Glutamatergic neuron (in vitro differentiated cells): ENCODE measurements around the gene CYP4Z1. TPM values are rescaled to one million over a fixed set of nuclear protein-coding genes. Genes with fewer than 3 reads are reported as not detected.
"Not testable (repeated sequence)": the region's sequence is repeated elsewhere in the genome, so short reads cannot be mapped to it uniquely, and the experiment has no call there.

Experiments
- DNase-seq: peaks from one replicate; pipeline ENCODE4 v3.0.0; 2022
- H3K27ac Mint-ChIP-seq: one replicate; pipeline ENCODE4 v1.8.0; 2020; ENCODE audit warnings: mild to moderate bottlenecking, mixed read lengths, inconsistent platforms; ENCODE audit not compliant: unreplicated experiment
- H3K27me3 Mint-ChIP-seq: one replicate; pipeline ENCODE4 v1.8.0; 2020; ENCODE audit warnings: mild to moderate bottlenecking, moderate library complexity, mixed read lengths, inconsistent platforms; ENCODE audit not compliant: unreplicated experiment
- H3K36me3 Mint-ChIP-seq: one replicate; pipeline ENCODE4 v1.8.0; 2020; ENCODE audit warnings: mild to moderate bottlenecking, mixed read lengths, inconsistent platforms; ENCODE audit not compliant: unreplicated experiment
- H3K4me1 Mint-ChIP-seq: one replicate; pipeline ENCODE4 v1.8.0; 2020; ENCODE audit warnings: mild to moderate bottlenecking, low read depth, mixed read lengths, inconsistent platforms; ENCODE audit not compliant: unreplicated experiment
- H3K4me3 Mint-ChIP-seq: one replicate; pipeline ENCODE4 v1.8.0; 2020; ENCODE audit warnings: mild to moderate bottlenecking, mixed read lengths, inconsistent platforms; ENCODE audit not compliant: unreplicated experiment
- H3K9me3 Mint-ChIP-seq: one replicate; pipeline ENCODE4 v1.8.0; 2020; ENCODE audit warnings: mild to moderate bottlenecking, moderate library complexity, mixed read lengths, inconsistent platforms; ENCODE audit not compliant: unreplicated experiment
- CTCF ChIP-seq: fragments of 200-600 bp; sonication (generic); IDR thresholded peaks from one replicate; pipeline ENCODE4 v1.5.0; 2021; ENCODE audit not compliant: partially characterized antibody, unreplicated experiment
- total RNA-seq: library from RNA; stranded (reverse); fragmentation: NEBNext Ultra II Directional; extraction: Animal tissue kit (Norgen Biotek cat#: 25700); gene quantifications from one replicate; pipeline ENCODE4 v1.2.1, GENCODE V29; 2021; ENCODE audit not compliant: unreplicated experiment

The CYP4Z1 gene
- total RNA-seq, 1 donor from 2014 or later: not detected

GRCh38 chr1:47089356-47089755, 22.3 kb downstream of the CYP4Z1 start:
- H3K4me3 Mint-ChIP-seq, H3K27ac Mint-ChIP-seq, H3K36me3 Mint-ChIP-seq, H3K4me1 Mint-ChIP-seq, H3K9me3 Mint-ChIP-seq, H3K27me3 Mint-ChIP-seq: not testable (repeated sequence)
- DNase-seq: peak; percentile 34
- peak; percentile 76 for TF ChIP-seq CTCF

GRCh38 chr1:47091476-47091875, 24.4 kb downstream of the CYP4Z1 start:
- not testable (repeated sequence) for H3K4me3 Mint-ChIP-seq, H3K27me3 Mint-ChIP-seq, H3K36me3 Mint-ChIP-seq, H3K4me1 Mint-ChIP-seq, DNase-seq, H3K9me3 Mint-ChIP-seq, H3K27ac Mint-ChIP-seq
- TF ChIP-seq CTCF: peak; percentile 58

GRCh38 chr1:47104816-47105215, 37.8 kb downstream of the CYP4Z1 start:
- Mint-ChIP-seq H3K4me1 (no peaks in the 10 kb centered on the region), H3K27me3 (peaks cover 4% of the 10 kb centered on the region), H3K27ac (no peak overlapping the region), H3K4me3 (no peak overlapping the region), H3K36me3 (peaks cover 9% of the 10 kb centered on the region), H3K9me3 (peaks cover 2% of the 10 kb centered on the region)
- no peak for DNase-seq
- TF ChIP-seq CTCF: no peak

- H3K9me3 Mint-ChIP-seq: peaks cover 2% of the 10 kb centered on the region
- H3K4me3 Mint-ChIP-seq: no peak overlapping the region
- H3K27me3 Mint-ChIP-seq: peaks cover 4% of the 10 kb centered on the region
- no peak for TF ChIP-seq CTCF
- no peak overlapping the region for H3K27ac Mint-ChIP-seq
- no peaks in the 10 kb centered on the region for H3K4me1 Mint-ChIP-seq
- H3K36me3 Mint-ChIP-seq: peaks cover 9% of the 10 kb centered on the region
- no peak for DNase-seq
Observed at GRCh38 chr1:47106792-47107191, 39.8 kb downstream of the CYP4Z1 start.

- H3K36me3 Mint-ChIP-seq, H3K9me3 Mint-ChIP-seq, H3K4me3 Mint-ChIP-seq, DNase-seq, H3K4me1 Mint-ChIP-seq, H3K27me3 Mint-ChIP-seq, H3K27ac Mint-ChIP-seq: not testable (repeated sequence)
Observed at GRCh38 chr1:47107851-47108574, 41.0 kb downstream of the CYP4Z1 start.

- not testable (repeated sequence) for DNase-seq, H3K27me3 Mint-ChIP-seq, H3K4me1 Mint-ChIP-seq, H3K36me3 Mint-ChIP-seq, H3K9me3 Mint-ChIP-seq, H3K4me3 Mint-ChIP-seq, H3K27ac Mint-ChIP-seq
Observed at GRCh38 chr1:47109482-47109881, 42.5 kb downstream of the CYP4Z1 start.
